ENCODE results near the gene SNED1.

DNA sequence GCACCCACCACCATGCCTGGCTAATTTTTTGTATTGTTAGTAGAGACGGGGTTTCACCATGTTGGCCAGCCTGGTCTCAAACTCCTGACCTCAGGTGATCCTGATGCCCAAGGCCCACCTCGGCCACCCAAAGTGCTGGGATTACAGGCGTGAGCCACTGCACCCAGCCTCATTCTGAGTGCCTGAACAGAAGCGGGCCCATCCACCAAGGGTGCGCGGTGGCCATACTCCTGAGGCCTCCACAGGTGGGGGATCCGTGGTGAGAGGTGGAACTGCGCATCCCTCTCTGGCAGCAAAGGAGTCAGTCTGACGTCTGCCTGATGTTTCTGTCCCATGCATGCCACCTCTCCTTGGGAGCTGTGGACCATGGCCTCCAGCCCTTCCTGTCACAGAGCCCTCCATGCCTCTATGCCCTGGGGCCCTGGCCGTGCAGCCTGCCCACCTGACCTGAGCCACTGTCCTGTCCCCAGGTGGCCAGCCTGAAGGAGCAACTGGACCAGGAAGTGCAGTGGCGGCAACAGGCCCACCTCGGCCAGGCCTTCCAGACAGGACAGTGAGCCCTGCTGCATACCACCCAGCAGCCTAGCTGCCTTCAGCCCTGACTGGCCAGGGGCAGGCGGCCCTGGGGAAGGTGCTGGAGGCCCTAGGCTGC, 7.6 kb upstream of the SNED1 start:
- TF ChIP-seq, protein P1, sequence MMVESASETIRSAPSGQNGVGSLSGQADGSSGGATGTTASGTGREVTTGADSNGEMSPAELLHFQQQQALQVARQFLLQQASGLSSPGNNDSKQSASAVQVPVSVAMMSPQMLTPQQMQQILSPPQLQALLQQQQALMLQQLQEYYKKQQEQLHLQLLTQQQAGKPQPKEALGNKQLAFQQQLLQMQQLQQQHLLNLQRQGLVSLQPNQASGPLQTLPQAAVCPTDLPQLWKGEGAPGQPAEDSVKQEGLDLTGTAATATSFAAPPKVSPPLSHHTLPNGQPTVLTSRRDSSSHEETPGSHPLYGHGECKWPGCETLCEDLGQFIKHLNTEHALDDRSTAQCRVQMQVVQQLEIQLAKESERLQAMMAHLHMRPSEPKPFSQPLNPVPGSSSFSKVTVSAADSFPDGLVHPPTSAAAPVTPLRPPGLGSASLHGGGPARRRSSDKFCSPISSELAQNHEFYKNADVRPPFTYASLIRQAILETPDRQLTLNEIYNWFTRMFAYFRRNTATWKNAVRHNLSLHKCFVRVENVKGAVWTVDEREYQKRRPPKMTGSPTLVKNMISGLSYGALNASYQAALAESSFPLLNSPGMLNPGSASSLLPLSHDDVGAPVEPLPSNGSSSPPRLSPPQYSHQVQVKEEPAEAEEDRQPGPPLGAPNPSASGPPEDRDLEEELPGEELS (CRISPR knock-in tag; IDR thresholded peaks at IDR 0.05; ENCODE audit: borderline replicate concordance): no peak
- TF ChIP-seq, protein P2, sequence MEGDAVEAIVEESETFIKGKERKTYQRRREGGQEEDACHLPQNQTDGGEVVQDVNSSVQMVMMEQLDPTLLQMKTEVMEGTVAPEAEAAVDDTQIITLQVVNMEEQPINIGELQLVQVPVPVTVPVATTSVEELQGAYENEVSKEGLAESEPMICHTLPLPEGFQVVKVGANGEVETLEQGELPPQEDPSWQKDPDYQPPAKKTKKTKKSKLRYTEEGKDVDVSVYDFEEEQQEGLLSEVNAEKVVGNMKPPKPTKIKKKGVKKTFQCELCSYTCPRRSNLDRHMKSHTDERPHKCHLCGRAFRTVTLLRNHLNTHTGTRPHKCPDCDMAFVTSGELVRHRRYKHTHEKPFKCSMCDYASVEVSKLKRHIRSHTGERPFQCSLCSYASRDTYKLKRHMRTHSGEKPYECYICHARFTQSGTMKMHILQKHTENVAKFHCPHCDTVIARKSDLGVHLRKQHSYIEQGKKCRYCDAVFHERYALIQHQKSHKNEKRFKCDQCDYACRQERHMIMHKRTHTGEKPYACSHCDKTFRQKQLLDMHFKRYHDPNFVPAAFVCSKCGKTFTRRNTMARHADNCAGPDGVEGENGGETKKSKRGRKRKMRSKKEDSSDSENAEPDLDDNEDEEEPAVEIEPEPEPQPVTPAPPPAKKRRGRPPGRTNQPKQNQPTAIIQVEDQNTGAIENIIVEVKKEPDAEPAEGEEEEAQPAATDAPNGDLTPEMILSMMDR (IDR thresholded peaks at IDR 0.05 in 2 of 3, conservative IDR thresholded peaks at IDR 0.05 in 1 of 3; ENCODE audit: insufficient read depth in 2 of 3, low read depth in 1 of 3, low read length in 3 of 3): no peak
